GM13977 (cell line): Measurements from ENCODE around the gene ARMC2.
"Not testable (repeated sequence)": the region's sequence is repeated elsewhere in the genome, so short reads cannot be mapped to it uniquely, and the experiment has no call there.

Source experiments
- DNase-seq: peaks from one replicate; pipeline ENCODE4 v3.0.0; 2012; ENCODE audit warnings: low spot score
- CTCF ChIP-seq: IDR thresholded peaks from 2 replicates; pipeline ENCODE4 v1.5.1; 2012; ENCODE audit warnings: mild to moderate bottlenecking, control low read depth; ENCODE audit not compliant: insufficient read depth; ENCODE audit errors: extremely low read depth, missing control alignments
- in situ Hi-C: fragments of 300-500 bp; cut with MboI; formaldehyde crosslinking; loops from one replicate; pipeline ENCODE4 v1.12.0; 2022; ENCODE audit warnings: low sequenced_read_pairs, low pct_unique_long_range_greater_than_20kb, mixed read lengths, inconsistent platforms; ENCODE audit not compliant: unreplicated experiment

The ARMC2 gene

GRCh38 chr6:108974201-108974600 is 126.0 kb downstream of the ARMC2 start:
- TF ChIP-seq CTCF: no peak
- in situ Hi-C loops: no loop called here
- DNase-seq: no peak

GRCh38 chr6:108978638-108979037 is 130.4 kb downstream of the ARMC2 start:
- DNase-seq, in situ Hi-C loops: not testable (repeated sequence)

- no peak for DNase-seq
- in situ Hi-C loops: no loop called here
- TF ChIP-seq CTCF: no peak
Measured at GRCh38 chr6:108982154-108983113, 134.2 kb downstream of the ARMC2 start.

- no peak for TF ChIP-seq CTCF
- in situ Hi-C loops: no loop called here
- no peak for DNase-seq
Measured at GRCh38 chr6:108983151-108983550, 134.9 kb downstream of the ARMC2 start.

- TF ChIP-seq CTCF: no peak
- in situ Hi-C loops: no loop called here
- DNase-seq: no peak
Measured at GRCh38 chr6:108985301-108985700, 137.1 kb downstream of the ARMC2 start.

- no peak for TF ChIP-seq CTCF
- in situ Hi-C loops: no loop called here
- no peak for DNase-seq
Measured at GRCh38 chr6:108987156-108987555, 138.9 kb downstream of the ARMC2 start.

GRCh38 chr6:108988296-108988695 is 140.1 kb downstream of the ARMC2 start:
- no peak for DNase-seq
- in situ Hi-C loops: no loop called here
- TF ChIP-seq CTCF: no peak
